Neuron (in vitro differentiated cells): Measurements from ENCODE around the gene RBM6.
"Not testable (repeated sequence)": the region's sequence is repeated elsewhere in the genome, so short reads cannot be mapped to it uniquely, and the experiment has no call there.

Source experiments
- H2AFZ ChIP-seq: one replicate; pipeline ENCODE4 v1.6.1; 2013; ENCODE audit warnings: low read depth, mild to moderate bottlenecking, inconsistent platforms, low read length, moderate library complexity
- H3K27me3 ChIP-seq: one replicate; pipeline ENCODE4 v1.6.1; 2013; ENCODE audit warnings: low read length; ENCODE audit not compliant: insufficient read depth
- H3K36me3 ChIP-seq: one replicate; pipeline ENCODE4 v1.6.1; 2013; ENCODE audit warnings: low read length; ENCODE audit not compliant: insufficient read depth
- H3K4me1 ChIP-seq: one replicate; pipeline ENCODE4 v1.6.1; 2013; ENCODE audit warnings: low read length; ENCODE audit not compliant: insufficient read depth
- H3K4me3 ChIP-seq: 2 replicates; pipeline ENCODE4 v1.5.1; 2013; ENCODE audit warnings: mild to moderate bottlenecking, low read length, moderate library complexity
- H3K9me3 ChIP-seq: one replicate; pipeline ENCODE4 v1.6.1; 2013; ENCODE audit warnings: low read length

Gene RBM6

GRCh38 chr3:49939858-49940666 is at the start of gene RBM6:
TSS of gene RBM6 (plus strand) at chr3:49940150. CDS start at chr3:49962642, 22,492 bp downstream.
- H3K4me1 ChIP-seq: peaks cover 5% of the 10 kb centered on the region
- H3K4me3 ChIP-seq: peak within 1 kb of the TSS; percentile 98
- no peaks in the 10 kb centered on the region for H3K27me3 ChIP-seq
- H3K9me3 ChIP-seq: no peaks in the 10 kb centered on the region
- peaks cover 11% of the 10 kb centered on the region for H3K36me3 ChIP-seq
- peak within 1 kb of the TSS; percentile 41 for H2AFZ ChIP-seq

DNA sequence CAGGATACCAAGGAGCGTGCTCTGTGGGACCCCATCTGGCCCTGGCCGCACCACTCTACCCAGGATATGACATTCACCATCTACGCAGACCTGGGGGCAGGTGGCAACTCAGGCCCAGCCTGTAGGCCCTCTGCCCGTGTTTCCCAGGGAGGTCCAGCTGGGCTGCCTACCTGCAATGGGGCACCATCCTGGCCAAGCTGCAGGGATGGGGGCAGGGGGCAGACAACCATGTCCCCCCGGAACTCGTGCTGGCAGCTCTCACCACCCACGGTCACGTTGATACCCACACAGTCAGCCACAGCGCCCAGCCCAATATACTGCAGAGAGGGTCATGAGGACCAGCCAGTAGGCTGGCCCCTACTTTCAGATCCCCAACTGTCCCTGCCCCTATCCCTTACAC is 44.2 kb upstream of the RBM6 start:
- no peak overlapping the region for H2AFZ ChIP-seq
- H3K4me1 ChIP-seq: no peaks in the 10 kb centered on the region
- no peaks in the 10 kb centered on the region for H3K27me3 ChIP-seq
- no peak overlapping the region for H3K4me3 ChIP-seq
- no peaks in the 10 kb centered on the region for H3K9me3 ChIP-seq
- H3K36me3 ChIP-seq: no peaks in the 10 kb centered on the region

GRCh38 chr3:49896345-49896744 is 43.6 kb upstream of the RBM6 start:
- no peaks in the 10 kb centered on the region for H3K9me3 ChIP-seq
- no peaks in the 10 kb centered on the region for H3K4me1 ChIP-seq
- no peak overlapping the region for H2AFZ ChIP-seq
- H3K36me3 ChIP-seq: no peaks in the 10 kb centered on the region
- H3K27me3 ChIP-seq: no peaks in the 10 kb centered on the region
- H3K4me3 ChIP-seq: no peak overlapping the region

DNA sequence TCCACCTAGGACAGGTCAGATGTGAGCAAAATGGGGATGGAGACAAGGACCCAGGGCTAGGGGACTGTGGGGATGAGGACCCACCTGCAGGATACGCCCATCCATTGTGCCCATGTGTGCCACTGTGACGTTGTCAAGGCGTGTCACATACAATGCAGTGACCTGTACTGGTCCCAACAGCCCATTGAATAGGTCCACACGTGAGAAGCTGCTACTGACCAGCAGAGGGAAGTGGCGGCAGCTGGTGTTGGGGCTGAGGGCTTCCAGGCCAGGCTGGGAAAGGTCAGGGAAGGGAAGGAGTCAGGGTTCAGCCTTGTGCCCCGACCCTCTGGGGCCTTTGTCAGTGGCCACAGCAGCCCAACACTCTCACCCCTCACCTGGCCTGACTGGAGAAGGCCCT is 41.0 kb upstream of the RBM6 start:
- no peaks in the 10 kb centered on the region for H3K27me3 ChIP-seq
- no peaks in the 10 kb centered on the region for H3K9me3 ChIP-seq
- no peaks in the 10 kb centered on the region for H3K4me1 ChIP-seq
- no peak overlapping the region for H3K4me3 ChIP-seq
- no peak overlapping the region for H2AFZ ChIP-seq
- no peaks in the 10 kb centered on the region for H3K36me3 ChIP-seq

DNA sequence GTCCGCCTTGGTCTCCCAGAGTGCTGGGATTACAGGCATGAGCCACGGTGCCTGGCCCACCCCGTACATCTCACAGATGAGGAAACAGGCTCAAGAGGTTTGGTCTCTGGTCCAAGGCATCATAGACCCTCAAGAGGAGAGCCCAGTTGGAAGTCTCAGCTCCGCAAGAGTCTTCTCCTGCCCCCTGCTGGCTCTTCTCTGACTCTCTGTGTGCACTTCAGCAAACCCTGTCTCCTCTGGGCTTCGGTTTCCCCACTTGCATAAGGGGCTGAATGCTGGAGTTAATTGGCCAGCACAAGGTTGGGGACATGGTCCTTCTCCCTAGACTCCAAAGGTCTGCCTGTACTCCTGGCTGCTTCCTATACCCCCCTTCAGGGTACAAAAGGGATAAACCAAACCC is 40.1 kb upstream of the RBM6 start:
- H3K4me3 ChIP-seq: no peak overlapping the region
- no peaks in the 10 kb centered on the region for H3K9me3 ChIP-seq
- no peak overlapping the region for H2AFZ ChIP-seq
- H3K4me1 ChIP-seq: no peaks in the 10 kb centered on the region
- H3K36me3 ChIP-seq: no peaks in the 10 kb centered on the region
- no peaks in the 10 kb centered on the region for H3K27me3 ChIP-seq

DNA sequence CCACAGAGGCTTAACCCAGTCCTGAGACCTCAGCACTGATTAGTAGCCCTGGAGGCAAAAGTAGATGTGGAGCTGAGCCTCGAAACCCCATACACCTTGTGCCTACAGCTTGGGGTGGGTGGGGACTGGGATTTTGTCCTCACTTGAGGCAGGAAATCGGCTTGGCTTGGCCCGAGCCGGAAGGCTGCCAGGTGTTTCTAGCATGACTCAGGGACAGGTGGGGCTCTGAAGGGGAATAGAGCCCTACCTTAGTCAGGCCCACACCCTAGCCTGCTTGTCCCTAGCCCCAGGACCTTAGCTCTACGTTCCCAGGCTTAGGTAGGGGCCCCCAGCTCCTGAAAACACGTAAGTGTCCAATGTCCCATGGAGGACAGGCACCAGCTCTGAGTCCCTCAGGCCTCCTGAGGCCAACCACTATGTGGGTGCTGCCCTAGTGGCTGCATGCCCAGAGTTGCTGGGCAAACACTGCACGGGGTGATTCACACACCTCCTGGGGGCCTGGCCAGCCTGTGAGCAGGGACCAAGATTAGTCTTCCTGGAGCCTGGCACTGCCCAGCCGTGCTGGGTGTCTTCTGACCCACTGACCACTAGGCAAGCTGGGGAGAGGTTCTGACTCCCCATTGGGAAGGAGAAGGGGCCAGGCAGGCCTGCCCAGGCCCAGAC is 39.3 kb upstream of the RBM6 start:
- Histone ChIP-seq H3K9me3 (no peaks in the 10 kb centered on the region), H2AFZ (no peak overlapping the region), H3K4me3 (no peak overlapping the region), H3K36me3 (no peaks in the 10 kb centered on the region), H3K4me1 (no peaks in the 10 kb centered on the region), H3K27me3 (no peaks in the 10 kb centered on the region)

DNA sequence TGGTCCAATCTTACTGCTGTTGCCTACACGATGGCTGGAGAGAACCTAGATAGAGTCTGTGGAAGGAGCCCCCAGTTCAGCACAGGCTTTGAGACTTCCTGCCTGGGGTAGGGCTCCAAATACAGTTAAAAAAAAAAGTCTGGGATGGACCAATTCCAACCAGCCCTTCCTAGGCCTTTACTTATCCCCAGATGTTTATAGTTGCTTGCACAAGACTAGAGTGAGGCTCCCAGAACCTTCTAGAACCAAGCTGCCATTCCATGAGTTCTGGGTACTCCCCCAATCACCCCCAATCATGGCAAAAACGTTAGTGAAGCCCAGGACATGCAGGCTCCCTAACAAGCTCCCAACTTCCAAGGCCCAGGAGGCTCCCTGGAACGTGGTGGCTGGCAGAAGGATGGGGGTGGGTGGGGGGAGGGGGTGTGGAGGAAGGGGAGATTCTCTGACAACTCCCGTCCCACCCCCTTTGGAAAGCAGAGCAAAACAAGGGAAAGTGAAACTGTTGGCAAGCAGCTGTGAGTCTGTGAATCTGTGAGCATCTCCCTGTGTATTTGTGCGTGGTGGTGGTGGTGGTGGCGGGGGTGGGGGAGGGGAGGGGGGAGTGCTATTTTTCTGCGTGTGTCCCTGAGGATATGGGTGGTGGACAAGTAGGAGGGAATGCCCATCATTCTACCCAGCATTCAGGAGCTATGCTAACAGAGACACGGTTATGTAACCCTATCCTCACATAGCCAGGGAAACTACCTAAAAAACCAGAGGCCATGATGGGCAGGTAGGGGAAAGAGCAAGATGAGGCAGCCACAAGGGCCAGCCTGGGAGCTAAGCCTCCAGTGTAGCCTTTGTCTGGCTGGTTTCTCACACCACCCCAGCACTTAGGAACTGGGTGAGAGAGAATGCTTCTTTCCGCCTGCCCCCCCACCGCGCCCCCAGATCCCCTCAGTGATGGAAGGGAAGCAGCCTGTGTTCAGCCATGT is 38.3 kb upstream of the RBM6 start:
- Histone ChIP-seq H3K4me1 (no peaks in the 10 kb centered on the region), H3K27me3 (no peaks in the 10 kb centered on the region), H2AFZ (no peak overlapping the region)

DNA sequence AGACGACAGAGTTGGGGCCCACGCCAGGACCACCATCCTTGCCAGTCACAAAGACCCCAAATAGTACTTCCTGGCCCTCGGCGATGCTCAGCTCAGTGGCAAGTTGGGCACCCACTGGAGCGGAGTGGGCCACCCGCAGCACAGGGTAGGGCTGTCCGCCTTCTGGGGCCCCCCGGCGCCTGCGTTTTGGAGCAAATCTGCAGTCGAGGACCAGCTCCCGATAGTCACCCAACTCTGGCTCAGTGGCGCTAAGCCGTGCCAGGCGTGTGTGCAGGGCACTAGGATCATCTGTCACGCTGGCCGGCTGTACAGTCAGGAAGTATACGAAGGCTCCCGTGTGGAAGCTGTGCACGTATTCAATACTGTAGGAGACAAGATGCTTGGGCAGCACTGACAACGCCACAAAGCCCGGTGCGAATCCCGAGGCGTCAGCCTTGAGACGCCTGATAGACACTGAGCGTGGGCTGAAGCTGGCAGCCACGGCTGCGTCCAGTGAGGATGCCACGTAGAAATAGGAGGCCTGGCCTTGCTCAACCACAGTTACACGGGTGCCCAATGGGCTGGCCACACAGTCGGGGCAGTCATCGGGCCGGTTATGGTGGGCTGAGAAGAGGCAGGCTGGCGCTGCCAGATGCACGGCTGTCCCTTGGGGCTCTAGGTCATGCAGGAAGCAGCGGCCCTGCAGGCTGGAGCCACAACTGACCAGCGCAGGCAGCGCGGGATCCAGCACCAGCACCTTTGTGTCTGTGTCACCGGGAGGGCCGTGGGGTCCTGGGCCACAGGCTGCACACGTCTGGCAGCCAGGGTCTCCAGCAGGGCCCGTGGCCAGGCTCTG is 37.2 kb upstream of the RBM6 start:
- Histone ChIP-seq H3K9me3 (no peaks in the 10 kb centered on the region), H3K4me3 (no peak overlapping the region), H3K36me3 (no peaks in the 10 kb centered on the region), H2AFZ (no peak overlapping the region), H3K27me3 (no peaks in the 10 kb centered on the region), H3K4me1 (no peaks in the 10 kb centered on the region)

More for the DNA sequence above, 38.3 kb upstream of the RBM6 start:
- no peaks in the 10 kb centered on the region for H3K36me3 ChIP-seq
- H3K9me3 ChIP-seq: no peaks in the 10 kb centered on the region
- no peak overlapping the region for H3K4me3 ChIP-seq

GRCh38 chr3:49903451-49904424 is 36.2 kb upstream of the RBM6 start, which contains the start of gene MST1R:
TSS of gene MST1R (minus strand) at chr3:49903873. CDS start at chr3:49903609, 264 bp downstream.
- H2AFZ ChIP-seq: no peak within 1 kb of the TSS
- H3K4me1 ChIP-seq: no peaks in the 10 kb centered on the region
- H3K9me3 ChIP-seq: no peaks in the 10 kb centered on the region
- no peak within 1 kb of the TSS for H3K4me3 ChIP-seq
- no peaks in the 10 kb centered on the region for H3K27me3 ChIP-seq
- H3K36me3 ChIP-seq: no peaks in the 10 kb centered on the region

- not testable (repeated sequence) for H3K4me3 ChIP-seq, H3K4me1 ChIP-seq, H2AFZ ChIP-seq, H3K36me3 ChIP-seq, H3K27me3 ChIP-seq, H3K9me3 ChIP-seq
Observed at GRCh38 chr3:49904448-49904847, 35.5 kb upstream of the RBM6 start.

DNA sequence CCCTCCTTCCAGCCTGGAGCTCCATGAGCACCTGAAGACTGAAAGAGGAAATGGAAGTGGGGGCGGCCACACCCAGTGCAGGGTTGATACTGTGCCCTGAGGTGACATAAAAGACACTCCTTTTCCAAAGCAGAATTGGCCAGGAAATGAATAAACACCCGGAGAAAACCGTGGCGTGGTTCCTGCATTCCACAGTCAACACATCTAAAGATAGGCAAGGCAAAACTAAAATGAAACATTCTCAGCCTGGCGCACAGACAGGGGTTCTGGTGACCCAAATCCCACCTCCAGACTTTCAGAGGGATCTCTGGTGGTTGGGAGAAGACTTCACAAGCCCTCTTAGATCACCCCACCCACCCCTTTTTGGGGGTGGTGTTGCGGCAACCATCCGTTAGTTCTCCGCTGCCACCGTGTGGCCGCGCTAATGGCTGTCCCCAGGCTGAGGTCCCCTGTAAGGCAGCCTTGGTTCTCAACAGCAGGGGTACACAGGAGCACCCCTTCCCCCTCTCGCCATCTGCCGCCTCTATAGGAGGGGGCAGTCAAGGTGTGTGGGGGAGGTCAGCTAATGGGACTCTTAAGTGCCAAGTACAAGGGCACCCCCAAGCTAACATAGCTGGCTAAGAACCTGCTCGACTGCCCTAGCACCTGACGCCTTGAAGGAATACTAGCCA is 33.7 kb upstream of the RBM6 start:
- no peaks in the 10 kb centered on the region for H3K4me1 ChIP-seq
- H3K4me3 ChIP-seq: no peak overlapping the region
- peaks cover 6% of the 10 kb centered on the region for H3K36me3 ChIP-seq
- no peaks in the 10 kb centered on the region for H3K9me3 ChIP-seq
- H2AFZ ChIP-seq: no peak overlapping the region
- no peaks in the 10 kb centered on the region for H3K27me3 ChIP-seq
